Right kidney (tissue), 1 donor: ENCODE results near the gene COL6A5.
"Not testable (repeated sequence)": the region's sequence is repeated elsewhere in the genome, so short reads cannot be mapped to it uniquely, and the experiment has no call there.

Experiments used
- DNase-seq: peaks from one replicate; pipeline ENCODE4 v3.0.0-alpha.2; 2016

The COL6A5 gene

DNA sequence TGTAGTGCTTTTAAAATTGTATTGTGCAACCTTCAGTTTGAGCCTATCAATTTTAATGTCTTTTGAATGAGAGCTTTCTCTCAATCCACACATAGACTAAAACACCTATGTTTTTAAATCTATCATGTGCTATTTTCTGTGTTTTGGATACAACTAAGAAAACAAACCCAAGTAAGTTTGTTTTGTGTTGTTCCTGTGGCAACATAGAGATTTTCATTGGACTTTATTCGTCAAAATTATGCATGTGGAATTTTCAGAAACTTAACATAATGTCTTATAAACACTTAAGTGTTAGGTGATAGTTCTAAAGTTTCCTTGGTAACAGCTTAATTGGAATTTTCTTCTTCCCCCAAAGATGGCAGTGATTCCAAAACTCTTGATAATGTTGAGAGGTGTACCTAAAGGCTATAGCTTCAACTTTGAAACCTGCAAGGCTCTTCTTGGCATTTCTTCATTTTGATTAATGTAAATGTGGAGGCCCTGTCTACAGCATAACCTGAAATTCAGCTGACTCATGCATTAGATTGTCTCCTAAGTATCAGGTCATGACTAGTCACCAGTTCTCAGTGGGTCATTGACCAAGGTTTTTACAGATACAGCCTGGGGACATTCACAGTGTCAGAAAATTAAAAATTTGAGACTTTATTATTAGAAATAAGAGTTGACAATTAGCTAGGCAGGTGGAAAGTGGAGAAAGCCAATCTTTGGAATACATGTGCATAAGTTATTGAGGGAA lies 44.4 kb downstream of the COL6A5 start:
- no peak for DNase-seq

DNA sequence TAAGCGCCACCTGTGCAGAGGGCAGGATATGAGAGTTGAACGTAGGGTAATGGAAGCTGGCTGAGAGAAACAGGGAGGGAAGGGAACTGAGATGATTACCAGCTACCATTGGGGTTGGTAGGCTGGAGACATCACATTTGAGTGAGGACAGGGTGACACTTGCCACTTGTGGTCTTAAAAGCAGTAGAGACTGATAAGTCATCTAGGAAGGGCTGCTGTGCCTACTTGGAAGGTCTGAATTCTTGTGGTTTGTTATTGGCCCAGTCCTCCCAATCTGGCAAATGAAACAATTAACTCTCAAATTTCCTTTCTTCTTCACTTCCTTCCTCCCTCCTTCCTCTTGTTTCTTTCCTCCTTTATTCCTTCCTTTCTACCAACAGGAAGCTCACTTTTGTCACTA lies 46.8 kb downstream of the COL6A5 start:
- DNase-seq, result no peak

DNA sequence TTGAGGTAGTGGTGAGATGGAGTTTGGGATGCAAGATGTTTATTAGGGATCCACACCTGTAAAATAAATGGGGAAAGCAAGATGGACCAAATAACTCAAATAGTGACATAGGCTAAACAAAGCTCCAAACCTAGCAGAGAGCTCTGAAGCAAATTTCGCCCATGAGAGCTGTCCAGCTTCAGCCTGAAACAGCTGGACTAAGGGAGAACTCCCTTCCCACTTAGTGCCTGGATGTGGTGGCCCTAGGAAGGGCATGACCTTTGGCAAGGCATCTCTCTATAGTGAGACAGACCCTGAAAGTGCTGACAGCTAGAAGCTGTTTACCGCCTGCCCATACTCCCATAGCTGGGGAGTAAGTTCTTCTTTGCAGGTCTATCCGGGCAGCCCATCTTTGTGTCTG lies 48.1 kb downstream of the COL6A5 start:
- no peak for DNase-seq

DNA sequence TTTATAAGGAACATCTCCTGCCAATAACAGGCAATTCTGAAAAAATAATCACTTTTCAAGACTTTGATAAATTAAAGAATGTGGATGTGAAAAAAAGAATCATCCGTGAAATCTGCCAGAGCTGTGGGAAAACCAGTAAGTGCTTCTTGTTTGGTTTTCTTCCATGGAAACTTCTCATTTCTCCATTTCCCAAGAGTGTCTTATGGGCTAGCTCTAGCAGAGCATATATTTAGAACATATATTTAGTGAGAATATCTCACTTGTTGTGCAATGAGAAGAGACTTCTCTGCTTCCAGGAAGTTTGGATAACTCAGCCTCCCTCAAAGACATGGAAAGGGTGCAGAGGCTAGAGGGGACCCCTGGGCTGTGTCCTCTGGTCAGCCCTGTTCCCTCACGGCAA lies 49.9 kb downstream of the COL6A5 start:
- DNase-seq, result no peak

DNA sequence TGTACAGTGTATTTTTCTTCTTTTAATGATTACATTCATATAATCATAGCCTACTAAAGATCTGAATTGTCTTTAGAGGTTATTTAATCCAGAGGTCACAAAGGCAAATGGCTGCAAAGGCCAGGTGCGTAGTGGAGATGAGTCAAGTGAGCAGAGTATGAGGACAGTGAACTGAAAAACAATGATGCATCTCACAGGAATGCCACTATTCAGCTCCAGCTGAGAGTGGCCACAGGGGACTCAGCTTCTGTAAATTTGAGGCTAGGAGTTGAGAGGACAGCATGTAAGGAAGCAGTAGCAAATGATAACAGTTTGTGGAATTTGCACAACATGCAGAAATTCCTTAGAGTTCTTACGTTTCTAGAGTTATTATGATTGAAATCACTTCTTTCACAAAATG lies 50.4 kb downstream of the COL6A5 start:
- no peak for DNase-seq

DNA sequence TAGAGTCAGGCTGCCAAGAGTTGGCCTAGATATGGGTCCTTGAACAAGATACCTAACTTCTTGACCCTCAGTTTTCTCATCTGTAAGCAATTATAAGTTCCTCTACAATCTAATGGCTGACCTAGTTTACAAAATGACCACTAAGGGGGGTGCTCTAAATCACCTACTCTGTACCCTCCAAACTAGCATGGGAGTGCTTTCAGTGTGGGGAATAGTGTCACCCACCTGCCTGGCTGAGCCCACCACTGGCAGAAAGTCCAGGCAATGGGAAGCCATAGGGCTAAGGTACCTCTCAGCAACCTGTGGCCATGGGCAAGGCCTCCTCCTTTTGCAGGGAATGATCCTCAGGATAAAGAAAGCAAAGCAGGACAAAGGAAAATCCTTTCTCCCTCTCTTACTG lies 58.9 kb downstream of the COL6A5 start:
- no peak for DNase-seq

DNA sequence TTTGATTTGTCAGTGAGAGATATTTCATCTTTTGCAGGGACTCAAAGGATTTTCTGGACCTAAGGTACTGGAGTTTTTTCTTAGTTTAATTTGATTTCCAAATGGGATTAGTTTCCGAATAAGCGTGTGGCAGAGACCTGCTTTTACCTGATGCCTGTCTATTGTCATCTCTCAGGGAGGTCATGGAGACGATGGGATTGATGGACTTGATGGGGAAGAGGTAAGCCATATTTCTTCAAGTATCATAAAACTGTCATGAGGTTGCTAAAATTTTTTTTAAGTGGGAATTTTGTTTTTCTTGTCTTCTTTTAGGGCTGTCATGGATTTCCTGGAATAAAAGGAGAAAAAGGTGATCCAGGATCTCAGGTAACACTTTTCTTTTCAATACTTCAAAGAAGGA lies 60.5 kb downstream of the COL6A5 start:
- no peak for DNase-seq

DNA sequence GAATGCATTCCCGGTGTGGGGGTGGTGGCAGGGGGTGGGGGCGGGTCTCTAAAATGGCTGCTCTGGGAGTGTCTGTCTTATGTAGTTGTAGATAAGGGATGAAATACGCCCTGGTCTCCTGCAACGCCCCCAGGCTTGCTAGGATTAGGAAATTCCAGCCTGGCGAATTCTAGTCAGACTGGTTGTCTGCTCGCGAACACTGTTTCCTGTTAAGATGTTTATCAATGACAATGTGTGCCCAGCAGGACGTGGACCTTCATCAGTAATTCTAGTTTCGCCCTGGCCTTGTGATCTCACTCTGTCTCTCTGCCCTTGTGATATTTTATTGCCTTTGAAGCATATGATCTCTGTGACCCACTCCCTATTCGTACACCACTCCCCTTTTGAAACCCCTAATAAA lies 62.8 kb downstream of the COL6A5 start:
- DNase-seq, result not testable (repeated sequence)

DNA sequence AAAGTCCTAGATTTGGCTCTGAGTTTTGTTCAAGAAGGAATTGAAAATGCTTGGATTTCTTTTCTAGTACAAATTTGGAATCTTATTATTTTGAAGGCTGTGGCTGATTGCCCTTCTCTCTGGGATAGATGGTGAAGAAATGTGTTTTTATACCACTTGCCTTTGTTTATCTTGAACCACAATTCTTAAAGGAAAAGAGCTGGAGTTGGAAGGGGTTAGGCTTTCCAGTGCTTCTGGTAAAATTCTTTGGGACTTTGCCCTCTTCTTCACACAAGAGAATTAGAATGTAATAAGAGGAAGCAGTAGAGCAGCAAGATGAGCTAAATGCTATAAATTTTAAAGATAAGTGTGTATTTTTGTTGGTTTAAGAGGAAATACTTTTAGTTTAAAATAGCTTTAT lies 65.8 kb downstream of the COL6A5 start:
- DNase-seq, result no peak

DNA sequence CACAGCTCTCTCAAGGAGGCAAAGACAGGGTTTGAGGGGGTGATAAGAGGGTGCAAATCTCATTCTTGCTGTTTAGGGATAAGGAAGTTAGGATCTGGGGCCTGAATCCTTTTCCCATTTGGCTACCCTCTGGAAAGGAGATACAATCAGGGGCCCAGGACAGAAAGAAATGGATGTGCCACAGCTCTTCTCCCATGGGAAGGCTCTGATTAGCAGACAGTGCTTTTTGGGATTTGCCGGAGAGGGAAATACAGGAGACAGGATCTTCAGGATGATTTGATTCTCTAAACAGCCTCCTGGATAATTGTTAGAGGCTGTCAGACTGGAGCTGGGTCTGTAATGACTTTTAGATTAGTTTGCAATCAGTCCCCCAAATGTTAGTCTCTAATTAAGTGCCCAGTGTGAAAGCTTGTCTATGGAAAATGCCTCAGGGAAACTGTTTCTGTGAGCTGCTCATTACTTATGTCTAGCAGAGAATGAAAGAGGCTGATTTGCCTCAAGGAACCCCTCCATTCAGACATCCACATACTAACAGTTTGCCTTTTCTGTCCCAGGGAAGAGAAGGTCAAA lies 67.6 kb downstream of the COL6A5 start:
- no peak for DNase-seq

DNA sequence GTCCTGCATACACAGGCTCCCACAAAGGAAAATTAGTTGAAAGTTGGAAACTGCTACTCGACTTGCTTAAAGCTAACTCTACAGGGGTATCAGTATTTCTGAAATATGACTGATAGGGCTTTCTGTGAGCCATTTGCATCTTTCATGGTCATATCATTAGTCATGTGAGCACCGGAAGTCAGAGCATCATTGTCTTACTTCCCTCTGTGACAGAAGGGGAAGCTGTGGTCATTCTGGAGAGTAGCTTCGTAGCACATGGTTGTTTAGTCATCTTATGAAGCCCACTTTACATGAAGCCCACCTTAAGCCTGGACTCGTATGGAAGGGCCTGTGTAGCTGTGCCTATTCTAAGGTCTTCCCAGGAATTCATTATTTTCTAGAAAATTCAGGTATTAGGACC lies 69.0 kb downstream of the COL6A5 start:
- no peak for DNase-seq

DNA sequence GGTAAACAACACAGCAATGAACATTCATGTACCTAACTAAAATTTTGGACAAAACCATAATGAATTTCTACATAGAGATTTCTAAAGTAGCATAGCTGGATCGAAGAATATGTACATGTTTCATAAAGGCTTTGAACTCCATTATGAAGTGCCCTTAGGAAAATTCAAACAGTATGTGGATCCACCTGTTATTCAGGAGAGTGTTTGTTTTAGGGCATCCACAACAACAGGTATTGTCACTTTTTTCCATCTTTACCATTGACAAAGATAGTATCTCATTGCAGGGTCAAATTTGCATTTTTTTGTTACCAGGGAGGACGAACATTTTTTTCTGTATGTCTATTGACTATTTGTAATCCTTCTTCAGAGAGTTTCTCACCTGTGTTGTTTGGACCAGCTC lies 75.0 kb downstream of the COL6A5 start:
- no peak for DNase-seq

DNA sequence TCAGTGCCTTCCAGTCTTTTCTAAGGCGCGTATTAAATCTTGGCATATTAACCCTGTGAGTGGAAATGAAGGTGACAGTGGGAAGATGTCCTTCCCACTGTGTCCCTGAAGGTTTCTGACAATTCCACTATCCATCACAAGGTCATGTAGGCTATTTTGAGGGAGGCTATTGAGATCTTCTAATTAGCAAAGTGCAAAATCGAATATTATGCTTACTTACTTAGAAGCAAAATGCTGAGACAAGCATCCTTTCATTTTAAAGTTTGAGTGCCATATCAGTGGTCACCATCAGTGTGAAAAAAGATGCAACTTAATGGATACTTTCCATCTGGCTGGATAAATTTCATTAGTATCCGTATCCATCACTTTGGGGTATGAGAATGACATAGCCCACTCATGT lies 77.6 kb downstream of the COL6A5 start:
- no peak for DNase-seq

DNA sequence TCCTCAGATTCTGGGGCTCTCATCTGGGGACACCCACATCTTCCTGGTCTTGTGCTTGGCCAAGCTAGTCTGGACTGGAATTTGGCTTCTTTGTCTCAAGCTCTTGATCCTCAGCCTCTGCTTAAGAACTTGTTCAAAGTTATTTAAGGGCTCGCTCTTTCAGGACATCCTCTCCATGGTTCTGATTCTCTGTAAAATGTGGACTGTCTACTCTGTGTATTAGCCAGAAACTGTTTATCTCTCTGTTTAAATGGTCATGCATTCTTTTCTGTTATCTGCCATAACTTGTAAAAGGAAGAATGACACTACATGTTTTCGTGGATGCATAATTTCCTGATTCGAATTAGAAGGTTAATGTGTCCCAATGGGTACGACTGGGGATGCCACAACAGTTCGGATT lies 79.4 kb downstream of the COL6A5 start:
- DNase-seq, result no peak

DNA sequence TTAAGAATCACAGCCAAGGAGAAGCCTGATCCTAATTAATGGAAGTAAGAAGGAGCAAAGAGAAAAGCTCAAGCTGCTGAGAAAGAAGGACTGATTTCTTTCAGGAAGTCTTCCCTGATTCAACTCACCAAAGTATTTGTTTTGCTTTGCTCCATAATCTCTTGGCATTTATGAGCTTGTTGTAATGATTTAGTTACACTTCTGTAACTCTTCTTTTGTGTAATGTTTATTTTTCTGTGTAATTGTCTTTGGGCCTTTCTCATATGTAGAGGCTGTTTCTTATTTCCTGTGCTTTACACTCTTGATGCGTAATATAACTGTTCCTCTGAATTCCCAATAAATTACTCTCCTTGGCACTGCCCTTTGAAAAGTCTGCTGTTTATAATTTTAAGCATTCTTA lies 80.0 kb downstream of the COL6A5 start:
- no peak for DNase-seq

DNA sequence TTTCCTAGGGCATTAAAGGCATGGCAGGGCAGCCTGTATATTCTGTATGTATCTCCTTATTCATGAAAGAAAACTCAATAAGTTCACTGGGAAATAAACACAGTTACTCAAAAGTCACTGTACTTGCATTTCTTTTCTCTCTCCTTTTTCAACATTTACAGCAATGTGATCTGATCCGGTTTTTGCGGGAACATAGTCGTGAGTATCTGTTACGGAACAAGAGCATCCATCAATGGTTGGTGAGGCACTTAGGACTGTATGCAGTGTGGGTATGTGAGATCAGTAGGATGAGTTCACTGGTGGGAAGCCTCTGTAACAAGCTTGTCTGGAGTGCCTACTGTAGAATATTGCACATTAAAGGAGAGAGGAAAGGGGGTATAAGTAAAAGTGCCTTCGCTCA lies 80.7 kb downstream of the COL6A5 start:
- no peak for DNase-seq

DNA sequence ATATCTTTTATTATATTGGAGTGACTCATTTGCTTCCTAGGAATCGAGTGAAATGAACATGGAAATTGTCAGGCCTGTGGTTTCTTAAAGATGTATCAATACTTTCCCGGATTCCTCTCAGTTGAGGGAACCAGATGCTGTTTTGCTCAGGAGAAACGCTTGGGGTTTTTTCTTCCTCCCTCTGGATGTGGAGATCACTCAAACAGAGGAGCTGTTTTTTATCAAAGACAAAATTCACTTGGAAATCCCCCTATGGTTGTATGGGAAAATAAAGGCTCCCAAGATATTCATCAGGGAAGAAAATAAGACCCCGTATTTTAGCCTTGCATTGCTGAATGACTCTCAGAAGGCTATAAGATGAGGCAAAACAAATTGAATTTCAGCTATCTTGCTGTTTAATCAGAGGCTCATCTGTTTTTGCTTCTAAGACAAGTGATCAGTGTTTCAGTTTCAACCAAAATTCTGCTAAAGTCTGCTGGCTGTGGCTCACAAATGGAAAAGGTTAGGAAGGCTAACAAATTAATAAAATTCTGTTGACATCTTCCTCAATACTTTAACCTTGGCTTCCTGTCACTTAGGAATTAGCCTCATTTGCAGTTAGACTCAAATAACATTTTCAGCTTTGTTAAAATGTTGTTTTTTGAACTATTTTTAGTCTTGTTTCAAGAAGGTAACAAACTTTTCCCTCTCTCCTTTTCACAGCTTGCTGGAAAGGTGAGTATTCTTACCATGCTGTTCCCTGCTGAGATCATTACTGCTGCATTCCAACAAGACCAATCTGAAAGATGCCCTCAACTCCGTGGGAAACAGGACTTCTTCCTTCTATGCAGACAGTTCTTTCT lies 83.6 kb downstream of the COL6A5 start:
- no peak for DNase-seq

DNA sequence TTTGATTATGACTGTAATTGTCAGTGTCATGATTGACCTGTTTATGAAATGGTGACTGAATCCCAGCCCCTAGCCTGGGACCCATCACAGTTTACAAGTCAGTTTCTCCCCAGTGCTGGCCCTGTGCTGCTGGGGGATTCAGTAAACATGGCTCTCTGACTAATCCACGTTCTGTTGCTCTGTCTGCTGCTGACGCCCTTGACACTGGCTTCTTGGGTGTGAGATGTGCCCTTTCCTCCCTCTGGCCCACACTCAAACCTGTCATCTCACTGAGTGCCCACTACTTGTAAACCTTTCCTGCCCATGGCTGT lies 84.2 kb downstream of the COL6A5 start:
- no peak for DNase-seq

DNA sequence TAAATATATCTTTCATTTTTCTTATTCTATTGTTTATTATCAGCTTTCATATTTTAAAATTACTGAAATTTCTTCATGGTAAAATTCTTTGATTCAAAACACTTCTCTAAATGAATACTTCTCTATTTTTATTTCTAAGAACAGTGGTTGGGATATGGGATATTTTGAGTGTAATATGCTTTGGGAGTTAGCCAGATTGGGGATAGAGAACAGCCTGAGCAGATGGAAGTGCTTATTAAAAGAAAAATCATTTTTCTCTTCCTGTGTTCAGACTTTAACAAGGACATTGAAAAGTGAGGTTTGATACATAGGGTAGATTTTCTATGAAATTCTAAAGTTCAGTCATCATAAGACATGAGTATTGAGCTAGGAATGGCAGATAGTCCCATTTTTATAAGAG lies 84.8 kb downstream of the COL6A5 start:
- no peak for DNase-seq

DNA sequence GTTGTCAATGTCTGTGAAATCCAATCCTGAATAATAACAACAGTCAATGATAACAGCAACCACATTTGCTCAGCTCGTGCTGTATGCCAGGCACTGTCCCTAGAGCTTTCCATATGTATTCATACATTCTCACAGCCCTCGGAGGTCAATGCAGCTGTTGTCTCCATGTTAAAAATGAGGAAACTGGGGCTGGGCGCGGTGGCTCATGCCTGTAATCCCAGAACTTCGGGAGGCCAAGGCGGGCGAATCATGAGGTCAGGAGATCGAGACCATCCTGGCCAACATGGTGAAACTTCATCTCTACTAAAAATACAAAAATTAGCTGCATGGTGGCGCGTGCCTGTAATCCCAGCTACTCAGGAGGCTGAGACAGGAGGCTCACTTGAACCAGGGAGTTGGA lies 86.6 kb downstream of the COL6A5 start:
- DNase-seq, result not testable (repeated sequence)

DNA sequence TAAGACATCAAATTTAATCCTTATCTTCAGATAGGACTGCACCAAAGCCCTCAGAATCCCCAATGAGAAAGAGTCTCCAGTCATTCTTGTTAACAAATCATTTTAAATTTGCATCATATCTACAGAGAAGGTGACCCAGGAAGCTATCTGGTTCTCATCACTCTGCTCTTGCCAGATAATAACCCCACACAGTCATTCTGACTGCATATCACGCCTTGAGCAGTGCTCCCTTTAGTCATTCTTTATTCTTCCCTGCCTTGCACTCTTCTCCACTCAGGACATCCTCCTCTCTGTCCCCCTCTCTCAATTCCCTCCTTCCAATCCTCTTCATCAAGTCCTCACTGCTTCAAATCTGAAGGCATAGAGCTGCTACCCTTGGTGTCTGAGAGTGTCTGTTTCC lies 87.8 kb downstream of the COL6A5 start:
- DNase-seq, result no peak

DNA sequence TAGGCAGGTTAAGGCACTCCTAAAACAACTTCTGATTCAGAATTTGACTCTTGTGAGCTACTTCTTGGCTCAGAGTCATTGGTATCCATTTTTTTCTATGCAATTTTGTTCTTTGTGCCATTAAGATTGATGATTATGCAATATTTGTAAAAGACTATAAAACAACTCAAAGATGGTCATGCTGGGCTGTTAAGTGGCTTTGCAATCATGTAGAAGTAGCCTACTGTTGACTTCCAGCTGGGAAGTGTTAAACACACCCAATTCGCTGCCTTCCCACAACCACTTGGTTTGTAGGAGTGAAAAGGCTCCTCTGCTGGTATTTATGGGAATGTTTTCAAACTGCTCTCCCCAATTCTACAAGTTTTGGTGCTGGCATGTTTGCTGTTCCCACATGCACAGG lies 96.8 kb downstream of the COL6A5 start:
- no peak for DNase-seq

DNA sequence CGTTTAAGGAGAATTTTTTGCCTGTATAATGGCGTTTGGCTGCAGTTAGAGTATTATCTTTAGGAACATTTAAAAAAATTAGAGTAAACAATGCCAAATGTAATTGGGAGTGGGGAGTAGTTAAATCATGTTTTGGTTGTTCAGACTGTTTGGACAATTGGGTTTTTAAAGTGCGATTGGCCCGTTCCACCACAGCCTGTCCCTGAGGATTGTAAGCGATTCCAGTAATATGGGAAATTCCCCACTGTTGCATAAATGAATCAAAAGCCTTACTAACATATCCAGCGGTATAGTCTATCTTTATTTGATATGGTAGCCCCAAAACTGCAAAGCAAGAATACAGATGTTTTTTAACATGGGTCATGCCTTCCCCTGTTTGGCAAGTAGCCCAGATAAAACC lies 101.4 kb downstream of the COL6A5 start:
- not testable (repeated sequence) for DNase-seq

DNA sequence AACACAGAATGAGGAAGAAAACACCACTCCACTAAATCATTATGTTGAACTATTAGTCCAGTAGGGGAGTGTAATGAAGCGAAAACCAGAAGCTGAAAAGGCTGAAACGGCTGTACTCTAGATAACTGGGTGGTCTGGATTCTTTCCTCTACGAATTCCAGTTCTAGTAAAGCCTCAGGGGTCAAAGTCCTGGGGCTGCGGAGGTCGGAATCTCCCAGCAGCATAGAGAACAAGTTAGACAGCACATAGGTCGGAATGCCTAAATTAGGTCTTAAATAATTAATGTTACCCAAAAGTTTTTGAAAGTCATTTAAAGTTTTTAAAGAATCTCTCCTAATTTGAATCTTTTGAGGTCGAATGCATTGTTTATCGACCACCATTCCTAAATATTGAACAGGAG lies 102.7 kb downstream of the COL6A5 start:
- not testable (repeated sequence) for DNase-seq
